IPS-NIHi11 (cell line): ENCODE data around the gene KRTAP2-1.
"Not testable (repeated sequence)": the region's sequence is repeated elsewhere in the genome, so short reads cannot be mapped to it uniquely, and the experiment has no call there.

Experiments used
- DNase-seq: peaks from one replicate; pipeline ENCODE4 v3.0.0; 2012; ENCODE audit warnings: mixed read lengths, low spot score

KRTAP2-1 gene

GRCh38 chr17:41046735-41047465 is at the start of gene KRTAP2-1:
Gene KRTAP2-1, minus strand, starts transcription at chr17:41047316. Its CDS starts 49 bp downstream, at chr17:41047267.
- DNase-seq, result not testable (repeated sequence)

- no peak for DNase-seq
Observed at GRCh38 chr17:41096055-41096454, 48.9 kb upstream of the KRTAP2-1 start.

DNA sequence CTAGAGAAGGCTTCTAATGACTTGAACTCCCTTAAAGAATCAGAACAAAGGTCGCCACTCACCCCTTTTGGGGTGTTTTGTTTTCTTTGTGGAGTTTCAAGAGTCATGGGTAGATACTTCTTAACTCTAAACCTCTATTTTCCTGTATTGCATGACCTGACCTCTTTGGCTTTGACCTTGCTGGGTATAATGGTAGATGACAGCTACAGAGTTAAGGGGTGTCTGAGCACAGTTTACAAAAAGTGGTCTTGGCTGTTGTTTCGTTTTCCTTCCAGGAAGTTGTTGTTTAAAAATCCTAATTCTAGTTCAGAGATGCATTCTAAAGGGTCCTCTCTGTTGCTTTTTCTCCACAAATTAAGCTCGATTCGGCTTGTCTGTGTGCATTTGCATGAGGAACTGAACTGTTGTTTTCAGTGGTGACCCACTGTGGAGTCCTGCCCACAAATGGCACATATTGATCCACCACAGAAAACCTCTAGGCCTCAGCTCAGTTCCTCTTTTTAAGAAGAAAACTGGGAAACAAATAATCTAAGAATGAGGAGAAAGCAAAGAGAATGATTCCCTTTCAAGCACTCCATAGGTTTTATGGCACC is 41.7 kb upstream of the KRTAP2-1 start:
- DNase-seq, result not testable (repeated sequence)

DNA sequence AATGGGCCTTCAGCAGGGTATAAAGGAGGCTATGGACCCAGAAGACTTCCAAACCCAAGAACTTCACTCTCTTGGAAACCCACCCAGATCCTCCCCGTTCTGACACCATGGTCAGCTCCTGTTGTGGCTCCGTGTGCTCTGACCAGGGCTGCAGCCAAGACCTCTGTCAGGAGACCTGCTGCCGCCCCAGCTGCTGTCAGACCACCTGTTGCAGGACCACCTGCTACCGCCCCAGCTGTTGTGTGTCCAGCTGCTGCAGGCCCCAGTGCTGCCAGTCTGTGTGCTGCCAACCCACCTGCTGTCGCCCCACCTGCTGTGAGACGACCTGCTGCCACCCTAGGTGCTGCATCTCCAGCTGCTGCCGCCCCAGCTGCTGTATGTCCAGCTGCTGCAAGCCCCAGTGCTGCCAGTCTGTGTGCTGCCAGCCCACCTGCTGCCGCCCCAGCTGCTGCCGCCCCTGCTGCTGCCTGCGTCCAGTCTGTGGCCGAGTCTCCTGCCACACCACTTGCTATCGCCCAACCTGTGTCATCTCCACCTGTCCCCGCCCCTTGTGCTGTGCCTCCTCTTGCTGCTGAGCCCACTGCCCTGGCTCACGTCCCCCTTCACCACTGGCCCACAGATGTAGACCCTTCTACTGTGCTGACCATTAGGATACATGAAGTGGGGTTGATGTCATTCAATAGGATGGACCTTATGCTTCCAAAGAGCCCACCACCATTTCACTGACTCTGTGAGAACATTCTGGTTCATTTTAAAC is 37.2 kb upstream of the KRTAP2-1 start, which contains the start of gene KRTAP4-7:
Gene KRTAP4-7, plus strand, starts transcription at position 51 of the 757 bp plus-strand sequence. Its CDS starts 57 bp downstream, at position 108.
- not testable (repeated sequence) for DNase-seq

DNA sequence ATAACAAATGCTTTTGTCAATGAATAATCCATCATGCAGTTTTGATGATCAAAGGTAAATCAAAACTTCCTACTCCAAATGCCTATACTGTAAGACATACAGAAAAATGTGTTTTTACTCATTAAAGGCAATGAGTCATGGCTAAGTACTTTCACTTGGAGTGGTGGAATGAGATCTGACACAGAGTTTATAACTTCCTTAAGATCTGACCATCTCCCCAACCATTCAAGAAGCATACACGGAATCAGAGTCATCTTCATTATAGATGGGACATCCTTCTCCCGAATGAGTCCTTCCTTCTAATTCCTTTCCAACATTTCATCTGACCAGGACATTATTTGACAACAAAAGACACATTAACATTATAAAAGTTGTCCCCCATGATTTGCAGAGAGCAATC is 36.3 kb upstream of the KRTAP2-1 start:
- DNase-seq, result not testable (repeated sequence)

- DNase-seq, result no peak
Observed at GRCh38 chr17:41082626-41083025, 35.5 kb upstream of the KRTAP2-1 start.

DNA sequence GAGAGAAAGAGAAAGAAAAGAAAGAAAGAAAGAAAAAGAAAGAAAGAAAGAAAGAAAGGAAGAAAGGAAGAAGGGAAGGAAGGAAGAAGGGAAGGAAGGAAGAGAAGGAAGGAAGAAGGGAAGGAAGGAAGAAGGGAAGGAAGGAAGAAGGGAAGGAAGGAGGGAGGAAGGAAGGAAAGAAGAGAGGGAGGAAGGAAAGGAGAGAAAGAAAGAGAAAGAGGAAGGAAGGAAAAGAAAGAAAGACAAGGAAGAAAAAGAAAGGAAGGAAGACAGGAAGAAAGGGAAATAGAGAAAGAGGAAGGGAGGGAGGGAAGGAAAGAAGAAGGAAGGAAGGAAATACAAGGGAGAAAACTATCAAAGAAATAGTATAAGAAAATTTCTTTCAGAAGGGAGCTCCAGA is 29.7 kb upstream of the KRTAP2-1 start:
- no peak for DNase-seq

GRCh38 chr17:41073676-41074075 is 26.6 kb upstream of the KRTAP2-1 start:
- DNase-seq, result no peak

DNA sequence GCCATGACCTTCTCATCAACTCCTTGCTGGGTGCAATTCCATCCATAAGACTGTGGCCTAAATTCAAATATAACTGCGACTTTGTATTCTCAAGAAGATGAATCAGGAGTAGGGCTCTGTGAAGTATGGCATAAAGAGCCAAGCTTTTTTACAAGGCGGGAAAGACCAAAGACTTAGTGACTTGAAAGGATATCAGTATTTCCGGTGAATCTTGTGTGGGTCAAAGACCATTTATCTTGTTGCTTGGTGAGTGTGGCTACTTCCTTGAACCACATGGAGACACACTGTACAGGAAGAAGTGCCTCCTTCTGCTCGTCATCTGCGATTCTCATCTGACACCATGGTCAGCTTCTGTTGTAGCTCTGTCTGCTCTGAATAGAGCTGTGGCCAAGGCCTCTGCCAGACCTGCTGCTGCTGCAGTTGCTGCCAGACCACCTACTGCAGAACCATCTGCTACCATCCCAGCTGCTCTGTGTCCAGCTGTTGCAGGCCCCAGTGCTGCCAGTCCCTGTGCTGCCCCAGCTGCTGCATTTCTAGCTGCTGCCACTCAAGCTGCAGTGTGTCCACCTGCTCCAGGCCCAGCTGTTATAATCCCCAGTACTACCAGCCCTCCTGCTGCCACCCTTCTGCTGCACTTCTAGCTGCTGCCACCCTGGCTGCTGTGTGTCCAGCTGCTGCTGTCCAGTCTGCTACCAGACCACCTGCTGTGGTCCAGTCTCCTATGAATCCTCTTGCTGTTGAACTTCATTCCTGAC is 24.7 kb upstream of the KRTAP2-1 start:
- DNase-seq, result no peak

- DNase-seq, result no peak
Observed at GRCh38 chr17:41069031-41069430, 21.9 kb upstream of the KRTAP2-1 start.

DNA sequence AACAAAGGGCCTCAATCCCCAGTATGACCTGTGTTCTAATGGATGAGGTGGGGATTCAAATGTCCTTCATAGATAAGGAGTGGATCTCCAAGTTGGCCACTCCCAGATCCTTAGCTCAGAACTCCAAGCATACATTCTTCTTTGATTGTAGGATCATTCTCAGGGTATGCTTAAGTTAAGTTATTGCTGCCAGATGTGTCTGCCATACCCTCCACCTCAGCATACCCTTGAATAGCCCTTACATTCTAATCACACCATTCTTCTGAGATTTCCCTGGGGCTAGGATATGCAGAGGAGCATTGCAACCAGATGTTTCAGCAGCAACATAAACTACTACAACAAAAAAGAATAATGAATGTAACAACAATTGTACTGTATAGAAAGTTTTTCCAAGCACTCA is 20.2 kb upstream of the KRTAP2-1 start:
- DNase-seq, result no peak

DNA sequence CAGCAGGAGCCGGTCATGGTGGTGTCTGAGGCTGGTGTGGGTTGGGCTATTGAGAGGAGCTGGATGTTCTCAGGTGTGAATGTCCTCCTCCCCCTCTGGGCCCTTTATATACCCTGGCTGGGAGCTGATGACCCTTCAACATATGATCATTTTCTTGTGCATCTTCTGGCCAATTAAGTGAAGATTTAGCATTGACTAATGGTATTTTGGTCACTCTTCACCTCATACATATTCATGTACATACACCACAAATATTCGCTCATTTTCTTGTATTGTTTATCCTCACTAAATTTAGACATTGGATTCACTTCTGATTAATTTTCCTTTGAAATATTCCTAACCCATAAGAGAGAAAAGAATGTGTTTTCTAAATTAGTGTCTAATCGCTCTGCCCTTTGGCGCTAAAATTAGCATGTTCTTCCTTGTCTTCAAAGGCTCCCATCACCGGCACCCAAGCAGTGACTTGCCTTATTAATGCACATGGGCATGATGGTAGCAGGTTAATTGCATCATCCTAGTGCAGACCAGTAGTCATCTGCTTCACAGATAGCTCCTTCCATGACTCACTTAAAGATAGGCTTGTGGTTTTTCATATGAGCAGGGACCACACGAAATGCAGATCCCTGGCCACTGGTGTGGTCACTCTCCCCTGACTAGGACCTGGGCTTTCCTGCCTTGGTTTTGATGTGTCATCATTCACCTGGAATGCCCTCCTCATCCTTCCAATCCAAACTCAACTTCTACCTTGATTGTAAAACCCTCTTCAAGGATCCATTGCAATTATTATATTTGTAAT is 18.9 kb upstream of the KRTAP2-1 start, which contains the start of gene KRTAP2-4:
Gene KRTAP2-4, minus strand, starts transcription at position 51 of the 796 bp plus-strand sequence. Its CDS starts 34 bp downstream, at position 17.
- DNase-seq, result no peak

- DNase-seq, result not testable (repeated sequence)
Observed at GRCh38 chr17:41065016-41065689, 18.0 kb upstream of the KRTAP2-1 start.

DNA sequence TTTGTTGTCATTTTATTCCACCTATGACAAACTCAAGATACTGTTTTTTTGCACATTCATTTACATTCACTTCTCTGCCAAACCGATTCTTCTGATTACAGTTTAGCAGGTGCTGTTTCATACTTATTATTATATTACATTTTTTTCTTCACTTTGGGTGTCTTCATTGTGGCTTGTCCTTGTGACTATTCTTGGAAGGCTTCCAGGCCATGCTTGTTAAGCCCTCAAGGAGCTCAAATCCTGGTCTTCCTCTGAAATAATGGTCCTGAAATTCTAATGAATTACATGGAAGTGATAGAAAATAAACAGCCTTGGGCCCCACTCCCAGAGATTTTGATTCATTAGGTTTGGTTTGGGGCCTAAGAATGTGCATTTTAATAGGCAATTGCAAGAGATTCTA is 17.2 kb upstream of the KRTAP2-1 start:
- DNase-seq, result no peak

DNA sequence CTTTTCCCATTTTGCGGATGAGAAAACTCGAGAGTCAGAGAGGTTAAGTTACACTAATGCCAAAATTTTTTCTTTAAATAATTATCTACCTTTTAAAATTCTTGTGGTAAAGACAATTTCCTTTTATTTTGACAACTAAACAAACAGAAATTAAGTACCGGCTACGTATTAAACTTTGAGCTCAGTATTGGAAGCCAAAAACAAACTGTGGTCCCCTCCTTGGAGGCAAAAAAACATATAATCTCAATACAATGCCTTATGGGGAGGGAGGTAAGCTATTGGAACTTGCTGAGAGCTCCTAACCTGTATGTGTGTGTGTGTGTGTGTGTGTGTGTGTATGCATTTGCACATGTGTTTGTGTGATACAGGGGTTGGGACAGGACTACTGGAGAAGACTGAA is 16.3 kb upstream of the KRTAP2-1 start:
- no peak for DNase-seq

DNA sequence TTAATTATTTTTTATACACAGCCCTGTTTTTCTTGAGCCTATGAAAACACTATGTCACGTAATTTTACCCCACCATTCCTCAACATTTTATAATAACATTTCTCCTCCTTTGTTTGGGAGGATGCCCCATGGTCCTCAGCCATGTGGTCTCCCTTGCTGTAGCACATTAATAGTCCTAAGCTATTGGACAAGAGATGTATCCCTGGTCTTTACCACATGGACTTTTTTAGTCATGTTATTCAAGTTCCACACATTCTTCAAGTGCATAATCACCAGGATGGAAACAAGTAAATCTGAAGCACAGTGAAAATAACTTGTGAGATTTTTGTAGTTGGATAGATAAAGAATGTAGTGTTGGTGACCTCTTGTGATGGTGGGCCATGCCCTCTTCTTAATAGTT is 14.8 kb upstream of the KRTAP2-1 start:
- DNase-seq, result no peak

DNA sequence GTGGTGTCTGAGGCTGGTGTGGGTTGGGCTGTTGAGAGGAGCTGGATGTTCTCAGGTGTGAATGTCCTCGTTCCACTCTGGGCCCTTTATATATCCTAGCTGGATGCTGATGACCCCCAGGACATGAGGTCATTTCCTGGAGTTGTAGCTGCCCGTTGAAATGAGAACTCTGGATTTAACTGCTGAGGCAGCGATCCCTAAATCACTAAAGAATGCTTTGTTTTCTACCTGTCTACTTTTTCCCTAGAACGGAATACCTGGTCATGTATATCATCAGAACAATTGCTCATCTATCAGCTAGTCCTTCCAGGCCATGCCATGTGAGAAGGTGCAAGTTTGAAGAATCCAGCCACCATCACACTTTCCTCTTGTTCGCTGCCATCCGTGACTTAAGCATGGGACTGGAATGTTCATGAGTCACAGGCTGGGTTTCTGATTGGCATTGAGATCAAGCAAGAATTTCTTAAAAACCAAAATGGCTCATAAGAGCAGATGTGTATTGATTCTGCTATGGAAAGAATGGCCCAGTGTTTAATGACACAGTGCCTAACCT is 13.0 kb upstream of the KRTAP2-1 start, which contains the start of gene KRTAP2-3:
Gene KRTAP2-3, minus strand, starts transcription at position 63 of the 553 bp plus-strand sequence. CDS start 64 bp downstream, outside the sequence.
- DNase-seq, result no peak

GRCh38 chr17:41059276-41060051 is 12.3 kb upstream of the KRTAP2-1 start:
- DNase-seq, result not testable (repeated sequence)

- DNase-seq, result no peak
Observed at GRCh38 chr17:41058741-41059140, 11.6 kb upstream of the KRTAP2-1 start.
